Body of pancreas (tissue), 4 donors: ENCODE results near the gene CYP2U1. TPM values are rescaled to one million over a fixed set of nuclear protein-coding genes. Genes with fewer than 3 reads are reported as not detected.

ENCODE experiments used
- ATAC-seq: fragments of 150-250 bp; one replicate; pipeline ENCODE4 v1.9.1; 2016
- DNase-seq, 4 donors: peaks; one replicate each; pipeline ENCODE4 v3.0.0-alpha.2; 2019
- H3K27ac ChIP-seq, 4 donors: fragments of 200-600 bp; sonication (generic); 1 replicate in 3 of 4; 2 replicates in 1 of 4; pipeline versions ENCODE4 v1.5.1 to v1.6.1; 2016 to 2019; ENCODE audit warnings: mild to moderate bottlenecking in 1 of 4, mixed read lengths in 1 of 4, moderate library complexity in 1 of 4
- H3K27me3 ChIP-seq, 2 donors: fragments of 200-600 bp; sonication (generic); one replicate each; pipeline ENCODE4 v1.6.0; 2016; ENCODE audit warnings: mild to moderate bottlenecking in 1 of 2
- H3K36me3 ChIP-seq, 2 donors: fragments of 200-600 bp; sonication (generic); replicated peaks in 1 of 2; 2 replicates each; pipeline ENCODE4 v1.5.1; 2016; ENCODE audit warnings: low read depth in 2 of 2; ENCODE audit not compliant: insufficient read depth in 1 of 2
- H3K4me1 ChIP-seq: fragments of 200-600 bp; sonication (generic); one replicate; pipeline ENCODE4 v1.6.0; 2016
- H3K4me3 ChIP-seq, 2 donors: fragments of 200-600 bp; sonication (generic); 1 replicate in 1 of 2; 2 replicates in 1 of 2; pipeline ENCODE4 v1.5.1; 2016 to 2019
- H3K9me3 ChIP-seq, 3 donors: fragments of 200-600 bp; sonication (generic); 1 replicate in 2 of 3; 2 replicates in 1 of 3; pipeline ENCODE4 v1.5.1; 2016
- CTCF ChIP-seq, 7 experiments: fragments of 450-650 bp in 4 of 7; fragments of 200-600 bp in 3 of 7; sonication (generic) in 3 of 7; IDR thresholded peaks; one replicate each; pipeline ENCODE4 v1.5.1; 2016 to 2019; ENCODE audit warnings: antibody characterized with exemption in 7 of 7
- POLR2A ChIP-seq, 3 donors: fragments of 450-650 bp; IDR thresholded peaks; one replicate each; pipeline ENCODE4 v1.6.1; 2016; ENCODE audit warnings: antibody characterized with exemption in 3 of 3, mild to moderate bottlenecking in 2 of 3
- WGBS, 2 donors: methylation state at CpG; one replicate each; pipeline ENCODE4 v1.1.5; 2017; 5-methylcytosine and 5-hydroxymethylcytosine counted together
- intact Hi-C: fragments of 100-400 bp; cut with DNase I; formaldehyde crosslinking; loops from one replicate; pipeline ENCODE4 v1.15.1; 2023
- total RNA-seq, 2 donors: library from RNA; depleted of rRNA; stranded (reverse); fragments of >200 nt; gene quantifications; one replicate each; pipeline ENCODE4 v1.1.0, GENCODE V29; 2016

Gene CYP2U1
- total RNA-seq, 2 donors from 2014 or later = 5.7 to 7.6 TPM

GRCh38 chr4:108001540-108002135, 70.3 kb downstream of the CYP2U1 start:
- intact Hi-C loops = no loop called here
- WGBS, 2 donors = 92 to 96% methylated on average over 3 of the region's 3 CpGs
- H3K27me3 ChIP-seq = no peaks in the 10 kb centered on the region
- DNase-seq (no peak), ATAC-seq (no peak)
- H3K27ac ChIP-seq = no peak overlapping the region
- H3K4me1 ChIP-seq = peaks cover 7% of the 10 kb centered on the region
- no peak overlapping the region for H3K4me3 ChIP-seq
- TF ChIP-seq POLR2A (IDR thresholded peaks at IDR 0.05) = no peak
- no peak for TF ChIP-seq CTCF (IDR thresholded peaks at IDR 0.05)
- no peaks in the 10 kb centered on the region for H3K9me3 ChIP-seq
- no peaks in the 10 kb centered on the region for H3K36me3 ChIP-seq

Other genes starting within 250 kb of the CYP2U1 start
- gene PAPSS1, start 211.3 kb upstream of the CYP2U1 start, total RNA-seq = 10 to 100 TPM; 15.8 to 42.3 TPM
- gene SGMS2, start 106.6 kb upstream of the CYP2U1 start, total RNA-seq = 10 to 100 TPM; 32.2 to 36.9 TPM
- 10 to 100 TPM; 23.9 to 34.6 TPM for gene HADH, start 58.3 kb downstream of the CYP2U1 start, total RNA-seq
- 1 to 10 TPM; 1.6 to 5.6 TPM for gene LEF1, start 237.4 kb downstream of the CYP2U1 start, total RNA-seq